Stimulated activated CD8-positive, alpha-beta memory T cell treated with anti-CD3 and anti-CD28 coated beads, Interleukin-15, amount 100 ng/mL, for 4 hours (primary cell): Measurements from ENCODE around the gene GPR137B.

Experiments
- DNase-seq, 2 donors: peaks; one replicate each; pipeline ENCODE4 v3.0.0-alpha.2; 2020; ENCODE audit warnings: low read depth in 2 of 2

The GPR137B gene

GRCh38 chr1:236114076-236114747 lies 28.1 kb upstream of the GPR137B start:
- no peak for DNase-seq

- no peak for DNase-seq
Observed at GRCh38 chr1:236117710-236118109, 24.6 kb upstream of the GPR137B start.

GRCh38 chr1:236119943-236120484 lies 22.3 kb upstream of the GPR137B start:
- DNase-seq = no peak

GRCh38 chr1:236120721-236121153 lies 21.6 kb upstream of the GPR137B start:
- DNase-seq = no peak

GRCh38 chr1:236122176-236122575 lies 20.2 kb upstream of the GPR137B start:
- DNase-seq = no peak

GRCh38 chr1:236123563-236123962 lies 18.8 kb upstream of the GPR137B start:
- no peak for DNase-seq

GRCh38 chr1:236124965-236125364 lies 17.4 kb upstream of the GPR137B start:
- no peak for DNase-seq

GRCh38 chr1:236127045-236127444 lies 15.3 kb upstream of the GPR137B start:
- no peak for DNase-seq

- DNase-seq = no peak
Observed at GRCh38 chr1:236128646-236129178, 13.6 kb upstream of the GPR137B start.

- DNase-seq = no peak
Observed at GRCh38 chr1:236129306-236129705, 13.0 kb upstream of the GPR137B start.

- no peak for DNase-seq
Observed at GRCh38 chr1:236130372-236130771, 12.0 kb upstream of the GPR137B start.

GRCh38 chr1:236131916-236132315 lies 10.4 kb upstream of the GPR137B start:
- no peak for DNase-seq

GRCh38 chr1:236132420-236133046 lies 9.8 kb upstream of the GPR137B start:
- no peak for DNase-seq

GRCh38 chr1:236133339-236133738 lies 9.0 kb upstream of the GPR137B start:
- DNase-seq = no peak

- DNase-seq = no peak
Observed at GRCh38 chr1:236133802-236134201, 8.5 kb upstream of the GPR137B start.

- no peak for DNase-seq
Observed at GRCh38 chr1:236137285-236137852, 5.0 kb upstream of the GPR137B start.

- no peak for DNase-seq
Observed at GRCh38 chr1:236139495-236139894, 2.8 kb upstream of the GPR137B start.

- no peak for DNase-seq
Observed at GRCh38 chr1:236140705-236141446, 1.5 kb upstream of the GPR137B start.

- DNase-seq = no peak
Observed at GRCh38 chr1:236141447-236142252, 689 bp upstream of the GPR137B start.

GRCh38 chr1:236143104-236143948 lies 987 bp downstream of the GPR137B start:
- DNase-seq = no peak
